Osteocyte (in vitro differentiated cells): ENCODE results near the gene DDX5. TPM values are rescaled to one million over a fixed set of nuclear protein-coding genes. Genes with fewer than 3 reads are reported as not detected.

Source experiments
- DNase-seq: peaks from one replicate; pipeline ENCODE4 v3.0.0; 2021; ENCODE audit warnings: mixed read lengths; ENCODE audit not compliant: unreplicated experiment; ENCODE audit errors: extremely low spot score
- H3K27ac Mint-ChIP-seq: one replicate; pipeline ENCODE4 v1.8.0; 2021; ENCODE audit warnings: mild to moderate bottlenecking, mixed read lengths; ENCODE audit not compliant: unreplicated experiment
- H3K27me3 Mint-ChIP-seq: one replicate; pipeline ENCODE4 v1.8.0; 2021; ENCODE audit warnings: mixed read lengths; ENCODE audit not compliant: unreplicated experiment
- H3K36me3 Mint-ChIP-seq: one replicate; pipeline ENCODE4 v1.8.0; 2021; ENCODE audit warnings: mixed read lengths; ENCODE audit not compliant: unreplicated experiment
- H3K4me1 Mint-ChIP-seq: one replicate; pipeline ENCODE4 v1.8.0; 2021; ENCODE audit warnings: mixed read lengths; ENCODE audit not compliant: unreplicated experiment
- H3K4me3 Mint-ChIP-seq: one replicate; pipeline ENCODE4 v1.8.0; 2021; ENCODE audit warnings: mild to moderate bottlenecking, moderate library complexity, mixed read lengths; ENCODE audit not compliant: unreplicated experiment
- H3K9me3 Mint-ChIP-seq: one replicate; pipeline ENCODE4 v1.8.0; 2021; ENCODE audit warnings: mixed read lengths; ENCODE audit not compliant: unreplicated experiment
- CTCF ChIP-seq: fragments of 200-600 bp; sonication (generic); IDR thresholded peaks from 2 replicates; pipeline ENCODE4 v1.5.0; 2021; ENCODE audit warnings: antibody characterized with exemption, mild to moderate bottlenecking, moderate library complexity
- total RNA-seq: library from RNA; stranded (reverse); gene quantifications from 2 replicates; pipeline ENCODE4 v1.2.1, GENCODE V29; 2021

The DDX5 gene
- total RNA-seq, 1 donor from 2014 or later, result 816 TPM

DNA sequence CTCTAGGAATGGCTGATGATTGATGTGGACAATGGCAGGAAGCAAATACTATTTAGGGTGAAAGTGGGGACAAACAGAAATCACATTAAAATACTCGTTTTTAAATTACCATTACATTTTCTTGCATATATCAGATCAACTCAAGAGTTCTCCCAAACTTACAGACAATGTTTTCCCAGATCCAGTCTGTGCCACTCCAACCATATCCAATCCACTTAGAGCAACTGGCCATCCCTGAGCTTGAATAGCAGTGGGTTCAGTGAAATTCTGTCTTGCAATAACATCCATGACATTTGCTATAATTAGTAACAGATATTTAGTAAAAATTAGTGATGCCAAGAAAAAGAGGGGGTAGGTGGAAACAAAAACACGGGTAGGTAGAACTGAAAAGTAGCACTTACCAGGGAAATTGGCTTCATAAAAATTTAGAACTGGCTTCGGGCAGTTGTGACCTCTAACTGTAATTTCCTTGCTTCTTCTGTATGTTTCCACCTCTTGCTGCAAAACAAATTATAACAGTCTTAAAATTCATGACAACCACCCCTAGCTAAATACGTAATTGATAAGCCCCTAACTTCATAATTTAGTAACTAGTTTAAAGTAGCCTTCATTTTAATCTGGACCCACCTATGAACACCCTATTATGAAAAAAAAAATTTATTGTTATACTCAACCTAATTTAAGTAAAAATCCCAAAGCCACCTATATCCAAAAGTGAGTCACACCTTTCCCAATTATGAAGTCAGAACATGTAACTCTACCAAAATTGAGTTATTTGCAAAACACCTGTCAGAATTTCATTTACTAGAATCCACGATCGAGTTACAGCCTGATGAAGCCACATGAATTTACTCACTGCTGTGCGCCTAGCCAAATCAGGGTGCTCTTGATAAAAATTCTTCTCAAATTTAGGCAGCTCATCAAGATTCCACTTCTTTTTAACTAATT is 2.0 kb downstream of the DDX5 start:
- peak overlapping the region; percentile 100 for H3K4me3 Mint-ChIP-seq
- no peak for DNase-seq
- no peaks in the 10 kb centered on the region for H3K9me3 Mint-ChIP-seq
- H3K27ac Mint-ChIP-seq, result peak overlapping the region; percentile 100
- H3K36me3 Mint-ChIP-seq, result peaks cover 62% of the 10 kb centered on the region
- no peak for TF ChIP-seq CTCF
- no peaks in the 10 kb centered on the region for H3K27me3 Mint-ChIP-seq
- peaks cover 52% of the 10 kb centered on the region for H3K4me1 Mint-ChIP-seq

GRCh38 chr17:64503341-64503740 is 2.7 kb downstream of the DDX5 start:
- Mint-ChIP-seq H3K4me3 (peak overlapping the region; percentile 10), H3K4me1 (peaks cover 52% of the 10 kb centered on the region)
- no peak for TF ChIP-seq CTCF

GRCh38 chr17:64502809-64503208 is 3.3 kb downstream of the DDX5 start:
- Mint-ChIP-seq H3K4me3 (no peak overlapping the region), H3K4me1 (peaks cover 53% of the 10 kb centered on the region), H3K9me3 (no peaks in the 10 kb centered on the region), H3K36me3 (peaks cover 70% of the 10 kb centered on the region), H3K27me3 (no peaks in the 10 kb centered on the region), H3K27ac (peak overlapping the region; percentile 62)
- DNase-seq, result no peak
- no peak for TF ChIP-seq CTCF

More at GRCh38 chr17:64503341-64503740, 2.7 kb downstream of the DDX5 start:
- H3K27me3 Mint-ChIP-seq, result no peaks in the 10 kb centered on the region
- no peak for DNase-seq
- H3K9me3 Mint-ChIP-seq, result no peaks in the 10 kb centered on the region
- H3K36me3 Mint-ChIP-seq, result peaks cover 66% of the 10 kb centered on the region
- peak overlapping the region; percentile 62 for H3K27ac Mint-ChIP-seq

DNA sequence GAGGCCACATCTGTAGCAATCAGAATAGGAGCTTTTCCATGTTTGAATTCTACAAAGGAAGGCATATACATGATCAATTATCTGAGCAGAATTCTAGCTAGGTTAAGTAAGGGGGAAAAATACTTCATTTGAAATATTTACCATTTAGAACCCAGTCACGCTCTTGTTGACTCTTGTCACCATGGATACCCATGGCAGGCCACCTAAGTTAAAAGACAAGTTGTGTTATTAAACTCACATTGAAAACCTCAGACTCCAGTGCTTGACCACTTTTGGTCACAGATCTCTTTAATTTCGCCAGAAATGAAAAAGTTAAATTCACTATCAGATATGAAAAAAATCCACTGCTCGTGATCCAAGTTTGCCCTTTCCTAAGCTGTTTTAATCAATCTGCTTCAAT is 4.1 kb downstream of the DDX5 start:
- Mint-ChIP-seq H3K36me3 (peaks cover 70% of the 10 kb centered on the region), H3K4me3 (no peak overlapping the region), H3K27ac (peak overlapping the region; percentile 62), H3K9me3 (no peaks in the 10 kb centered on the region), H3K4me1 (peaks cover 60% of the 10 kb centered on the region), H3K27me3 (no peaks in the 10 kb centered on the region)
- no peak for TF ChIP-seq CTCF
- no peak for DNase-seq
